ENCODE measurements around the gene NXNL1.

DNA sequence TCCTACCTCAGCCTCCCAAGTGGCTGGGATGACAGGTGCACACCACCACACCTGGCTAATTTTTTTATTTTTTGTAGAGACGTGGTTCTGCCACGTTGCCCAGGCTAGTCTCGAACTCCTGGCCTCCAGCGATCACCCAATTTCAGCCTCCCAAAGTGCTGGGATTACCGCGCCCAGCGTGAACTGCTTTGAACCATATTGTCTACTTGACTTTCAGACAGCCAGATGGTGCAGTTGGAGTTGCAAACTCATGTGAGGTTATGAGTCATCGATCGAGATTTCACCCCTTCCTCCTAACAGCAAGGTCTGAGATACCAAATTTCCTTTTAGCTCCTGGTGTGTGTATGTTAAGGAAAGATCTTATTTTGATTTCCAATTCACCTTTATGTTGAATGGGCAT lies 12.3 kb upstream of the NXNL1 start:
- TF ChIP-seq CTCF (IDR thresholded peaks at IDR 0.05) (no peak), POLR2A (IDR thresholded peaks at IDR 0.05) (no peak)

Data from uterus (tissue), 2 donors.